IMR-90 (cell line): ENCODE results near the gene PPP3CA.

Experiments used
- BHLHE40 ChIP-seq: fragments of 150-350 bp; IDR thresholded peaks from 2 replicates; pipeline ENCODE4 v1.6.1; 2016; ENCODE audit warnings: mild to moderate bottlenecking, low read depth, low read length
- CEBPB ChIP-seq: IDR thresholded peaks from 2 replicates; pipeline ENCODE4 v1.6.1; 2012; ENCODE audit warnings: low read depth, low read length, improper control_type of control experiment
- CHD1 ChIP-seq: IDR thresholded peaks from 2 replicates; pipeline ENCODE4 v1.6.1; 2012; ENCODE audit warnings: low read depth, low read length, improper control_type of control experiment
- CTCF ChIP-seq: conservative IDR thresholded peaks from 2 replicates; pipeline ENCODE4 v1.5.1; 2012; ENCODE audit warnings: mild to moderate bottlenecking, low read depth, low read length, improper control_type of control experiment
- FOS ChIP-seq: fragments of 150-350 bp; IDR thresholded peaks from 2 replicates; pipeline ENCODE4 v1.6.1; 2016; ENCODE audit warnings: low read depth, low read length
- MAFK ChIP-seq: IDR thresholded peaks from 2 replicates; pipeline ENCODE4 v1.6.1; 2012; ENCODE audit warnings: low read depth, low read length, improper control_type of control experiment
- MAZ ChIP-seq: IDR thresholded peaks from 2 replicates; pipeline ENCODE4 v1.6.1; 2012; ENCODE audit warnings: low read depth, mild to moderate bottlenecking, low read length, improper control_type of control experiment, moderate library complexity, borderline replicate concordance
- NFE2L2 ChIP-seq: fragments of 150-350 bp; IDR thresholded peaks from 2 replicates; pipeline ENCODE4 v1.6.1; 2016; ENCODE audit warnings: low read depth, mild to moderate bottlenecking, low read length
- POLR2A ChIP-seq: IDR thresholded peaks from 2 replicates; pipeline ENCODE4 v1.6.1; 2012; ENCODE audit warnings: mild to moderate bottlenecking, low read depth, low read length
- RAD21 ChIP-seq: IDR thresholded peaks from 2 replicates; pipeline ENCODE4 v1.6.1; 2012; ENCODE audit warnings: low read length, improper control_type of control experiment
- RFX5 ChIP-seq: IDR thresholded peaks from 2 replicates; pipeline ENCODE4 v1.8.0; 2012; ENCODE audit warnings: low read depth, mild to moderate bottlenecking, low read length, moderate library complexity
- SMC3 ChIP-seq: fragments of 150-350 bp; IDR thresholded peaks from 2 replicates; pipeline ENCODE4 v1.6.1; 2016; ENCODE audit warnings: low read depth, mild to moderate bottlenecking, antibody characterized with exemption, low read length, moderate library complexity
- USF2 ChIP-seq: fragments of 150-350 bp; IDR thresholded peaks from 2 replicates; pipeline ENCODE4 v1.6.1; 2017; ENCODE audit warnings: mild to moderate bottlenecking, antibody characterized with exemption, low read length, low read depth

DNA sequence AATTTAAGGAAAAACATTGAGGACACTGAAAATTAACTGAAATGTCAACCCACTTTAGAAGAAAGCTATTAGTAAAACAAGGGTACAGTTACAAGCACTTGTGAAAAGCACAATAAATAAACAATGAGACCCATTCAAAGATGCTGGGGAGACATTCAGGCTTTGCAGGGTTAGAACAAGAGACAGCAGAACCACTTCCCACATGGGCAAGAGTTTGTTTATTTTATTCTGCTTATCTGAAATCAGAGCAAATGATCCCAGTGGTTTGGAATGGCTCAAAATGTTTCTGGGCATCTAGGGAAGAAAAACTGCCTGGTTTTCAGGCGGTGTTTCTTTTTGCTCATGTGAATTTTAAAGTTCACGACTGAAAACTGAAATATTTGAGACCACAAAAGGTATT lies 42.4 kb downstream of the PPP3CA start:
- TF ChIP-seq CTCF = no peak
- TF ChIP-seq POLR2A = no peak
- no peak for TF ChIP-seq NFE2L2
- TF ChIP-seq MAZ = no peak
- no peak for TF ChIP-seq RFX5
- no peak for TF ChIP-seq USF2
- no peak for TF ChIP-seq BHLHE40
- TF ChIP-seq FOS = no peak
- no peak for TF ChIP-seq CHD1
- TF ChIP-seq SMC3 = no peak
- no peak for TF ChIP-seq RAD21
- no peak for TF ChIP-seq CEBPB
- TF ChIP-seq MAFK = no peak
